GM21825 (cell line): ENCODE results near the gene CYP46A1.

Experiments used
- ATAC-seq: cut with Tn5 transposase; IDR thresholded peaks from one replicate; pipeline ENCODE4 v1.9.1; 2021; ENCODE audit warnings: mild to moderate bottlenecking, moderate library complexity; ENCODE audit not compliant: unreplicated experiment

CYP46A1 gene

DNA sequence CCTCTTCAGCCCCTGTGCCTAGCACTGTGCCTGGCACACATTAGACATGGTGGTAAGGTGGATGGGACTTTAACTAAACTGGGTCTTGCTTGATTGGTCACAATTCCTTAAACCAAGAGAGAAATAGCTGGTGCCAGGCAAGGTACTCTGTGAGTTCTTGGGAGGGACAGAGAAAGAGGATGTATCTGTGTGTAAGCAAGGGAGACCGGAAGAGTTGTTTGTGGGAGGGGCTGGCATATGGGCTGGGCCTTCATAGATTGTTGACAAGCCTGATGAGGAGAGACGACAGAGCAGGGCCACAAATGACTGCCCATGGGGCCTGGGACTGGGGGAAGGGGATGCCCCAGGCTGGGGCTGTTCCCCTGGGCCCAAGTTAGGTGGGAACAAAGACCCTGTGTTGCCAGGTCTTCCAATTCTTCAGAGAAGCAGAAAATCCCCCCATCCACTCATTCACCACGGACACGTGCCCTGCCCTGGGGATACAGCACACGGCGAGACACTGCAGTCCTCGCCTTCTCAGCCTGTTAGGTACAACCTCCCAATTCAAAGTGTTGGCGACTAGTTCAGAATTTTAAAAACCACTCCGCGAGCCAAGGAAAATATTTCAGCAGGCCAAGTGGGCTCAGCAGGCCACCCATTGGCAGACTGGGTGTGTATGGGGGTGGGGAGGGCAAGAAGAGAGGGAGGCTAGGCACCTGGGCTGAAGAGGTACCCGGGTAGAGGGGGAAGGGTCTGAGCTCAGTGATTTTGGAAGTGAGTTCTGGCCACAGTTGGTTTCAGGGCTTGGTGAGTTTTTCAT lies 11.4 kb upstream of the CYP46A1 start:
- ATAC-seq = no peak

- ATAC-seq = no peak
Observed at GRCh38 chr14:99673305-99674063, 10.6 kb upstream of the CYP46A1 start.

- ATAC-seq = no peak
Observed at GRCh38 chr14:99674064-99674650, 9.9 kb upstream of the CYP46A1 start.

GRCh38 chr14:99674776-99675381 lies 9.2 kb upstream of the CYP46A1 start:
- no peak for ATAC-seq

DNA sequence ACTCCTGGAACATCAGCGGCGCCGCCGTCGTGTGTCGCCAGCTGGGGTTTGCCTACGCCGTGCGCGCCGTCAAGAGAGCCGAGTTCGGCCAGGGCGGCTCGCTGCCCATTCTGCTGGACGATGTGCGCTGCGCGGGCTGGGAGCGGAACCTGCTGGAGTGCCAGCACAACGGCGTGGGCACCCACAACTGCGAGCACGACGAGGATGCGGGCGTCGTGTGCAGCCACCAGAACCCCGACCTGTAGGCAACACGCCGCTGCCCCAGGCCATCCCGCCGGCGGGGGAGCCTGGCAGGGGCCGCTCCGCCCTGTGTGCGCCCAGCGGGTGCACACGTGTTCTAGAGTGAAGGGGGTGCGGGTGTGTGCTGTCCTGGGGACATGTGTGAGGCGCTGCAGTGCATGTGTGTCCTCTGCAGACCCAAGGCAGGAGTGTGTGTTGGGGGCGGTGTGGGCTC lies 8.7 kb upstream of the CYP46A1 start:
- no peak for ATAC-seq

- ATAC-seq = no peak
Observed at GRCh38 chr14:99675951-99676350, 8.1 kb upstream of the CYP46A1 start.

- ATAC-seq = no peak
Observed at GRCh38 chr14:99676657-99677056, 7.4 kb upstream of the CYP46A1 start.

DNA sequence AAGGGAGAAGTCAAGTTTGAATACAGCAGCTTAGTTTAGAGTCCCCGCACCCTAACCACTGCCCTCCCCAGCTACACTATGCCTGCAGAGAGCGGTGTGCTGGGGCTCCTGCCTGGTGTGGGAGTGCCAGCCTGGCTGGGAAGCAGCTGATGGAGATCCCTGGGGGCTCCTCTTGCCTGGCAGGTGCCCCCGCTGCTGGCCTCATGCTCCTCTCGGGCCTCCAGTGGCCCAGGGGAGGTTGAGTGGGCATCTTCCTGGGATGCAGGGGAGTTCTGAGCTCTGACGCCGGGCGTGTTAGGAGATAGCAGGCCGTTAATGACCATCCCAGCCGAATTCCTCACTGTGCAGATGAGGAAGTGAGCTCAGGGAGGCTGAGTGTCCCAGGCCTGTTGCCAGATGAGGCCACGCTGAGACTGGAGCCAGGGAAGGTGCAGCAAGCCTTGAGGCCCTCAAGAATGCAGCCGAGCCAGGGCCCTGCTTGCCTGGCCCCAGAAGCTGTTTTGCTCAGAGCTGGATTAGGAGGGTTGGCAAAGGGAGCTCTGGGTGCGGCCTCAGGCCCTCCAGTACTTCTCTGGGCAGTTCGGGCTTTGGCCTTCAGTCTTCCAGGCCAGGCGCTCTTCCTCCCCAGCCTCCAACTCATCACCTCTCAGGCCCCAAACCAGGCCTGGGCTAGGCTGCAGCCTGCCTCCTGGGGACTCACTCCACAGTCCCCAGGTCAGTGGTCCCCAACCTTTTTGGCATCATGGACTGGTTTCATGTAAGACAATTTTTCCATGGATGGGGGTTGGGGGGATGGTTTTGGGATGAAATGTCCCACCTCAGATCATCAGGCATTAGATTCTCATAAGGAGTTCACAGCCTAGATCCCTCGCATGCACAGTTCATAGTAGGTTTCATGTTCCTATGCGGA lies 6.6 kb upstream of the CYP46A1 start:
- no peak for ATAC-seq

DNA sequence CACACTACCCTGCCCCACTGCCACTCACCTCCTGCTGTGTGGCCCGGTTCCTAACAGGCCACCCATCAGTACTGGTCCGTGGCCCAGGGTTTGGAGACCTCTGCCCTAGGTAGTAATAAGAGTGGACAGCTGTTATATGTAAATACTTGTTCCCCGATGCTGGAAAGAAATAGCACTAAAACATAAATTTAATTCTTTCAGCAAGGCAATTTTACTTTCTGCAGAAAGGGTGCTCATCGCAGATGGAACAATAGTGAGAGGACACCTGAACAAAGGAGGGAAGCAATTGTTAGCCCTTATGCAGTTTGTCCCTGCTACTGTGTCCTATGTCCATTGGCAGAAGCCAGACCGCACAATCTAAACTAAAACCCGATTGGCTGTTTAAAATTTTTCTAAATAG lies 5.9 kb upstream of the CYP46A1 start:
- ATAC-seq = no peak

GRCh38 chr14:99679111-99679510 lies 5.0 kb upstream of the CYP46A1 start:
- ATAC-seq = no peak

DNA sequence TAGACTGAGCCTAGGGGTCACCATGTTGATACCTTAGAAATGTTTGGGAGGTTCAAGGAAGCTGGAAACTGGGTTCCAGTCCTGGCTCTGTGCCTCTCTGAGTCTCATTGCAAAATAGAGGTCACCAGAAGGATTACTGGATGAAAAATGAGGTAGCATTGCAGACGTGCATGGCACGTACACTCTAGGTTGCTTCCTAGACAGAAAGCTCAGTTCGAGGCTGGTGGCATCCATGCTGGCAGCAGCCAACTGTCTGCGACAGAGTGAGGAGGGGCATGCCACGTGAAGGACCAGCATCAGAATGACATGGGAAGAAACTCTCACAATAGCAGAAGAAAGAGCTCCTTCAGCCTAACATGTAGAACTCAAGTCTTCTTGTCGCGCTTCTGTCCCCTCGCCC lies 4.6 kb upstream of the CYP46A1 start:
- no peak for ATAC-seq

GRCh38 chr14:99679996-99680395 lies 4.1 kb upstream of the CYP46A1 start:
- no peak for ATAC-seq

GRCh38 chr14:99681101-99681831 lies 2.8 kb upstream of the CYP46A1 start:
- no peak for ATAC-seq

DNA sequence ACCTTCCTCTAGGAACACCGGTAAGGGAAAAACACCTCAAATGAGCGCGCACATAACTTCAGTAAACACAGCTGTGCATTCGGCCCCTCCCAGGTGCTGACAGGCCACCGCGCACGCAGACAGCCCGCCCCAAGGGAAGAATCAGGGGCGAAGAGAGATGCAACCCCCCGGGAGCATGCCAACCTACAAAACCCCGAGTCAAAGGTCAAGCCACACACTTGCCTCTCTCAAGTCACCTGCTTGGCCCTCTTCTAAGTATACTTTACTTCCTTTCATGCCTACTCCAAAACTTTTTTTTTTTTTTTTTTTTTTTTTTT lies 2.3 kb upstream of the CYP46A1 start:
- ATAC-seq = no peak

- ATAC-seq = peak; percentile 33
Observed at GRCh38 chr14:99682809-99683618, 1.1 kb upstream of the CYP46A1 start.

- ATAC-seq = peak; percentile 12
Observed at GRCh38 chr14:99684410-99684934, 374 bp downstream of the CYP46A1 start.

DNA sequence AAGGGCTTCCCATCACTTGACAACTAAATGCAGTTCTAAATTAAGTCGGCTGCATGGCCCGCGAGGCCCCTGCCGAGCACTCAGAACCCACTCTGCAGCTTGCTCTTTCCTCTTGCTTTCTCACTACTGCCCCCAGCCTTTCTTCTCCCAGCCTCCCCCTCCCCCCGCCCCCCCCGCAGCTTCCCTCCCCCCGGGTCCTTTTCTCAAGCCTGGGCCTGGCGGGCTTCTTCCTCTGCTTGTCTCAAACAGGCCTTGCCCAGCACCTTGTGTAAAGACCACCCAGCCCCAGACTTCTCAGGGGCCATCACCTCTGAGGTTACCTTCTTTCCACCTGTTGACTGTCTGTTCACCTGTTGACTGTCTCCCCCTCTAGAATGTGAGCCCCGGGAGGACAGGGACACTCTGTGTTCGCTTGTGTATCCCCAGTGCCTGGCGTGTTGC lies 1.1 kb downstream of the CYP46A1 start:
- no peak for ATAC-seq

DNA sequence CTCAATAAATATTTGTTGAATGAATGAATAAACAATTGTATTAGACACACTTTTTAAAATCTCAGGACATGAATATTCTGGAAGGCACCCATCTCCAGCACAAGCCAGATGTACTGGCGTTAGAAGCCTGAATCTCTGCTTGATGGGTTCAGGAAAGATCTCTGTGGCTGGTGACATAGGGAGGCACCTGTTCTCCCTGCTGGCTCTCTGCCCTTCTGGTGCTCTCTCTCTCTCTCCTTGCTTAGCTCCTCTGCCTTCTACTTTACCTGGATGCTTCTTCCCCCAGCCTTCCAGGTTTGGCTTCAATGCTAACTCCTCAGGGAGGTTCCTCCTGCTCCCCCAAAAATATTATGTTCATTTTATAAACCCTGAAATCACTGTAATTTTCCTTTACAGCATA lies 1.5 kb downstream of the CYP46A1 start:
- no peak for ATAC-seq
